GM10847 (cell line): Measurements from ENCODE around the gene MRPS11.

Experiments
- POLR2A ChIP-seq: IDR thresholded peaks from 2 replicates; pipeline ENCODE4 v1.6.1; 2011; ENCODE audit not compliant: insufficient read length; ENCODE audit errors: extremely low read depth

The MRPS11 gene

GRCh38 chr15:88509321-88509720 is 41.8 kb downstream of the MRPS11 start:
- no peak for TF ChIP-seq POLR2A

DNA sequence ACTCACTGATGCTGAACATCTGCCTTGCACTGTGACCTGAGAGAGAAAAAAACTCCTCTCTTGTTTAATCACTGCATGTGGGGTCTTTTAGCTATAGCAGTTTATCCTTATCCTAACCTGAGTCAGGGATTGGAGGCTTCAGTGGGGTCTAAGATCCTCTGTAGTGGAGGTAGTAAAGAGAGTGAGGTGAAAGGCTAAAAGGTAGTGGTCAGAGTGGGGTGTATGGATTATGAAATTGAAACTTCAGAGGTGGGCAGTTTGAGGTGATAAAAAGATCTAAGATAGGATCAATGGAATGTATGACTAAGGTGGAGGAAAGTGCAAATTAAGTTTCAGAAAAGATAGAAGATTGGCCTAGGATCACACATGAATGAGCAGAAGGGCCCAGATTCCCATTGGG is 42.5 kb downstream of the MRPS11 start:
- no peak for TF ChIP-seq POLR2A

DNA sequence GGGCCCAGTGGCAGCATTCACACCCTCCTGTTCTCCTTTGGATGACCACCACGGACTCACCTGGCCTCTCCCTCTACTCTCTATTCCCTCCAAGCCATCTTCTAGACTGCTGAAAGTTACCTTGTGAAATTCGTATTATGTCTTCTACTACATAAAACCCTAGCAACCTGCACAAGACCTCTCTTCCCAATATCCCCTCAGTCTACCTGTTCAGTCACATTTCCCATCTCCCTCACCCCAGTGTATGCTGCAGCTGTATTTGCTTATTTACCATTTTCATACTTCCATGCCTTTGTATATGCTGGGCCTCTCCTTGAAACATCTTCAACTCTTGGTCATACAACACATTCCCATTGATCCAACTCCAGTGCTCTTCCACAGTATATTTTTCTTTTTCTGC is 43.7 kb downstream of the MRPS11 start:
- no peak for TF ChIP-seq POLR2A

GRCh38 chr15:88512078-88512477 is 44.6 kb downstream of the MRPS11 start:
- no peak for TF ChIP-seq POLR2A

GRCh38 chr15:88512601-88513000 is 45.1 kb downstream of the MRPS11 start:
- TF ChIP-seq POLR2A, result no peak

GRCh38 chr15:88513195-88513594 is 45.7 kb downstream of the MRPS11 start:
- no peak for TF ChIP-seq POLR2A

DNA sequence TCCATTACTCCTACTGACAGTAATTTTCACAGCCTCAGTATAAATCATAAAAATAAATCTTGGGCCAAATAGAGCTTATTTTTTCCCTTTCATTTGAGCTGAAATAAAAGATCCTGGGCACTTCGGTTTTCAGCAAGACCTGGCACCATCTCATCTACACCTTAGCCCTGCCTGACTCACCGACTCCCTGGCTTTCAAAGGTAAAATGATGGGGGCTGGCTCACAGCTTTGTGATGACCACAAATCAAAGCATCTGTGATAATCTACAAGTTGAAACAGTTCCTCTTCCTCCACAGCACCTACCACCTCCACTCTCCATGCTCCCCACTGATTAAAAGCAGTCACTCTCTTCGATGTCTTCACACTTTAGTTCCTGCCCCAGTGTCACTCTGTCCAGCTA is 51.4 kb downstream of the MRPS11 start:
- TF ChIP-seq POLR2A, result no peak

- TF ChIP-seq POLR2A, result no peak
These were observed 57.9 kb downstream of the MRPS11 start for GRCh38 chr15:88525418-88525817.

DNA sequence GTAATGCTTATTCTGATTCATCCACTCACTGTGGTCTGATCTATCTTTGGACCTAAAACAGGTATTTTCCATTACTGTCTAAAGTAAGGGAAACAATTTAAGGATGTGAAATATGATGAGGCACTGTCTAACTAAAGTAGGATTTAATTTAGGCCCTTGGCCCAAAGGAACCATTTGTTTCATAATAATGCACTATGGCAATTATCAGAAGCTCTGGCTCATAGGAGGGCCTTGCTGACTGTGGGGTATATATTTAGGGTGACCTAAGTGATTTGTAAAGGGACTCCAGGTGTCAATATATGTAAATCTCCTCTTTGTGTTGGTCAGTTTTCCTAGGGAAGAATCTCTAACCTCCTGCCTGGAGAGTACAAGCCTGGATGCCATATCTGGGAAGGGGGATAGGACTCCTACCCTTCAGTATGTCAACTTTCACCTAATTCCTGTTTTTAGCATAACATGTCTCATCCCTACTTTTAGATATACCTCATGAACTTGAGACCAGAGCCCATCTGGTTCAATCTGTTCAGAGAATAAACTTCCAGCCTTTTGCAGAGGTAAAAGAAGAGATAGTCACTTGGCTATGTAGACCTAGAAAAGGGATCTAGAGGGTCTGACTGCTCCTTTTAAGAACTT is 58.9 kb downstream of the MRPS11 start:
- no peak for TF ChIP-seq POLR2A

DNA sequence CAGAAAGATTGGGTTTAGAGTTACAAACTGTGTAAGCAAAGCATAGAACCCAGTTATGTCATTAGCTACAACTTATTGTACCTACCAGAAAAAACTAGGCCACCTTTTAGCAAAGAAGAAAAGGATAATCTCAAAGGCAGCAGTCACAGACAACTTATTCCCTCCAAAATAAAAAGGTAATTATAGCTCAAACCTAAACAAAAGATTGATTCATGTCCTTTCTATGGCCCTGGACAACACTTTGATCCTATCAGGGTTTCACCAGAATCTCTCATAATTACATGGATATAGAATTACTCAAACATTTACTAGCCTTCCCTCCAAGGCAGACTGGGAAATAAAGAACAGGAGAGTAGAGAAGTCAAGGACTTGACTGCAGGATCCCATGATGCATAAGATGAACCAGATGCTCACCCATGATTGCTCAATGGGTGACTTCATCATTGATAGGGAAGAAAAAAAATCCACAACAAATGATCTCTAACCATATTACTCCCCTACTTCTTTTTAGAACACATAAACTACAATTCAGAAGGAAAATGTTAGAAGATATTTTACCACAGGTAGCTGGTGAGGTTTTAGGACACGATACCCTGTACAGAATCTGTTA is 61.6 kb downstream of the MRPS11 start:
- TF ChIP-seq POLR2A, result no peak
